IMR-90 (cell line): ENCODE data around the gene DHRSX. TPM values are rescaled to one million over a fixed set of nuclear protein-coding genes. Genes with fewer than 3 reads are reported as not detected.

Experiments
- ATAC-seq: fragments of 200-7000 bp; cut with Tn5 transposase; 2 replicates; pipeline ENCODE4 v1.9.1; 2020; ENCODE audit warnings: low read depth, mild to moderate bottlenecking, moderate library complexity
- BruUV-seq: library from RNA; stranded (reverse); fragments of 400-500 nt; replicated peaks from 2 replicates; lab custom pipeline; 2021; lab: Mats Ljungman, UMichigan
- CTCF ChIA-PET: fragments of 300-600 bp; formaldehyde crosslinking; extraction: SDS; loops from one replicate; lab custom pipeline; 2021; ENCODE audit warnings: antibody characterized with exemption; lab: Yijun Ruan, JAX
- POLR2A ChIA-PET: fragments of 300-600 bp; sonication (Branson Sonifier 250); formaldehyde crosslinking; loops from one replicate; lab custom pipeline; 2022; ENCODE audit warnings: antibody characterized with exemption; ENCODE audit not compliant: unreplicated experiment; lab: Charles Lee
- DNase-seq: peaks from one replicate; pipeline ENCODE4 v3.0.0; 2013
- H2AFZ ChIP-seq: replicated peaks from 2 replicates; pipeline ENCODE3; 2013; ENCODE audit warnings: low read length, mild to moderate bottlenecking; ENCODE audit not compliant: poor library complexity
- H2AK5ac ChIP-seq: 2 replicates; pipeline ENCODE4 v1.6.1; 2013; ENCODE audit warnings: low read depth, low read length, inconsistent platforms
- H2AK9ac ChIP-seq: replicated peaks from 2 replicates; pipeline ENCODE3; 2013; ENCODE audit warnings: mild to moderate bottlenecking, low read depth, low read length, moderate library complexity; ENCODE audit not compliant: poor library complexity
- H2BK120ac ChIP-seq: 2 replicates; pipeline ENCODE4 v1.6.1; 2013; ENCODE audit warnings: low read depth, low read length, inconsistent platforms
- H2BK15ac ChIP-seq: 3 replicates; pipeline ENCODE4 v1.6.1; 2013; ENCODE audit warnings: low read depth, low read length, inconsistent platforms
- H2BK20ac ChIP-seq: 2 replicates; pipeline ENCODE4 v1.6.1; 2013; ENCODE audit warnings: low read depth, mild to moderate bottlenecking, inconsistent platforms, low read length, moderate library complexity
- H2BK5ac ChIP-seq: 2 replicates; pipeline ENCODE4 v1.6.1; 2013; ENCODE audit warnings: mild to moderate bottlenecking, low read depth, low read length, inconsistent platforms; ENCODE audit not compliant: poor library complexity, severe bottlenecking
- H3K14ac ChIP-seq: replicated peaks from 2 replicates; pipeline ENCODE4 v1.6.1; 2013; ENCODE audit warnings: low read depth, low read length, inconsistent platforms
- H3K18ac ChIP-seq: 2 replicates; pipeline ENCODE4 v1.6.1; 2013; ENCODE audit warnings: low read depth, low read length, control low read depth
- H3K23ac ChIP-seq: 2 replicates; pipeline ENCODE4 v1.6.1; 2013; ENCODE audit warnings: low read depth, low read length, inconsistent platforms
- H3K27ac ChIP-seq: 2 replicates; pipeline ENCODE4 v1.5.1; 2013; ENCODE audit warnings: mild to moderate bottlenecking, control low read depth, low read length; ENCODE audit not compliant: insufficient read depth
- H3K27me3 ChIP-seq: 2 replicates; pipeline ENCODE4 v1.6.1; 2013; ENCODE audit warnings: low read length; ENCODE audit not compliant: control insufficient read depth, insufficient read depth
- H3K36me3 ChIP-seq: 2 replicates; pipeline ENCODE4 v1.6.1; 2013; ENCODE audit warnings: low read length, mixed read lengths; ENCODE audit not compliant: control insufficient read depth, insufficient read depth
- H3K4ac ChIP-seq: 2 replicates; pipeline ENCODE4 v1.6.1; 2013; ENCODE audit warnings: low read depth, low read length, inconsistent platforms
- H3K4me1 ChIP-seq: 2 replicates; pipeline ENCODE4 v1.6.1; 2013; ENCODE audit warnings: low read length, mixed read lengths; ENCODE audit not compliant: control insufficient read depth, insufficient read depth
- H3K4me2 ChIP-seq: 2 replicates; pipeline ENCODE4 v1.6.1; 2013; ENCODE audit warnings: low read depth, mild to moderate bottlenecking, control low read depth, low read length, moderate library complexity
- H3K4me3 ChIP-seq: 2 replicates; pipeline ENCODE4 v1.5.1; 2013; ENCODE audit warnings: low read depth, mild to moderate bottlenecking, control low read depth, low read length, moderate library complexity; ENCODE audit not compliant: insufficient read depth
- H3K56ac ChIP-seq: 2 replicates; pipeline ENCODE4 v1.6.1; 2013; ENCODE audit warnings: low read length, inconsistent platforms; ENCODE audit not compliant: insufficient read depth; ENCODE audit errors: extremely low read depth
- H3K79me1 ChIP-seq, 2 experiments: 2 replicates each; pipeline ENCODE4 v1.6.1; 2013; ENCODE audit warnings: low read length in 2 of 2, inconsistent platforms in 1 of 2, low read depth in 1 of 2
- H3K9ac ChIP-seq: 2 replicates; pipeline ENCODE4 v1.6.1; 2013; ENCODE audit warnings: low read depth, low read length, control low read depth
- H3K9me1 ChIP-seq: 2 replicates; pipeline ENCODE4 v1.6.1; 2013; ENCODE audit warnings: low read length, inconsistent platforms; ENCODE audit not compliant: insufficient read depth
- H3K9me3 ChIP-seq: 2 replicates; pipeline ENCODE4 v1.6.1; 2013; ENCODE audit warnings: low read length; ENCODE audit not compliant: control insufficient read depth, insufficient read depth
- H4K20me1 ChIP-seq: 2 replicates; pipeline ENCODE4 v1.6.1; 2013; ENCODE audit warnings: low read length, inconsistent platforms; ENCODE audit not compliant: insufficient read depth
- H4K5ac ChIP-seq: 2 replicates; pipeline ENCODE4 v1.6.1; 2013; ENCODE audit warnings: mild to moderate bottlenecking, low read depth, low read length, control low read depth
- H4K8ac ChIP-seq, 2 experiments: 2 replicates each; pipeline ENCODE4 v1.6.1; 2013; ENCODE audit warnings: low read depth in 2 of 2, low read length in 2 of 2, control low read depth in 1 of 2, inconsistent platforms in 1 of 2
- H4K91ac ChIP-seq: 2 replicates; pipeline ENCODE4 v1.6.1; 2013; ENCODE audit warnings: low read depth, low read length, inconsistent platforms; ENCODE audit not compliant: insufficient read depth
- CEBPB ChIP-seq: IDR thresholded peaks from 2 replicates; pipeline ENCODE4 v1.6.1; 2012; ENCODE audit warnings: low read depth, low read length, improper control_type of control experiment
- MAFK ChIP-seq: IDR thresholded peaks from 2 replicates; pipeline ENCODE4 v1.6.1; 2012; ENCODE audit warnings: low read depth, low read length, improper control_type of control experiment
- MAZ ChIP-seq: IDR thresholded peaks from 2 replicates; pipeline ENCODE4 v1.6.1; 2012; ENCODE audit warnings: low read depth, mild to moderate bottlenecking, low read length, improper control_type of control experiment, moderate library complexity, borderline replicate concordance
- WGBS, 2 experiments: methylation state at CpG; one replicate each; pipeline versions ENCODE4 v1.1.5 to v1.1.7; 2013; ENCODE audit warnings: missing lambda C conversion rate in 2 of 2; ENCODE audit not compliant: insufficient read length in 1 of 2; ENCODE audit errors: extremely low coverage in 2 of 2; 5-methylcytosine and 5-hydroxymethylcytosine counted together
- dilution Hi-C: fragments of 300-500 bp; cut with HindIII; formaldehyde crosslinking; loops from one replicate; pipeline ENCODE4 v1.14.3; 2018; ENCODE audit warnings: low sequenced_read_pairs; ENCODE audit not compliant: unreplicated experiment
- in situ Hi-C: fragments of 300-500 bp; cut with MboI; formaldehyde crosslinking; loops from 3 replicates; pipeline ENCODE4 v1.14.3; 2019; ENCODE audit warnings: low sequenced_read_pairs, inconsistent platforms, mixed read lengths
- intact Hi-C: fragments of 100-400 bp; cut with micrococcal nuclease; formaldehyde crosslinking; loops from 2 replicates; pipeline ENCODE4 v1.10.0; 2022
- polyA plus RNA-seq, 3 experiments: library from polyadenylated mRNA; depleted of rRNA; stranded (reverse); fragments of >200 nt; gene quantifications; 2 replicates each; pipeline ENCODE4 v1.2.3, GENCODE V29; 2012; ENCODE audit warnings: low replicate concordance in 1 of 3
- total RNA-seq: library from RNA; depleted of rRNA; stranded (reverse); fragments of >200 nt; gene quantifications from 2 replicates; pipeline ENCODE4 v1.2.3, GENCODE V29; 2012

Gene DHRSX
- total and polyA plus RNA-seq, 2 of the 4 experiments (the other 2 are of a cell fraction), result 26.2 to 38.0 TPM

DNA sequence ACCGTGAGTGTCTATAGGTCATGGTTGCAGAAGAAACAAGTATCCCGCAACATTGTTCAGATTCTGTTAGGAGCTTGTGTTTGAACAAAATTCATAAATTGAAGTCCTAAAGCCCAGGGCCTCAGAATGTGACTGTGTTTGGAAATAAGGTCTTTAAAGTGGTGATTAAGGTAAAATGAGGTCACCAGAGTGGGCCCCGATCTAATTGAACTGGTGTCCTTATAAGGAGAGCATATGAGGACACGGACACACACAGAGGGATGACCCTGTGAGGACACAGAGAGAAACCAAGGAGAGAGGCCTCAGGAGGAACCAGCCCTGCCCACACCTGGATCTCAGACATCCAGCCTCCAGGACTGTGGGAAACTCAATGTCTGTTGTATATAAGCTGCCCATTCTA is 76.9 kb downstream of the DHRSX start:
- no CpG with 5 or more reads among the region's 4 CpGs for WGBS, 2 experiments
- Histone ChIP-seq H3K4me1 (no peaks in the 10 kb centered on the region), H3K23ac (no peak overlapping the region), H3K79me1 (peaks cover 3 to 8% of the 10 kb centered on the region in 2 experiments; a peak in 2 of 4 replicates), H4K8ac (no peak overlapping the region), H3K36me3 (peaks cover 18% of the 10 kb centered on the region), H4K5ac (no peak overlapping the region), H3K4ac (no peak overlapping the region), H3K9me3 (no peaks in the 10 kb centered on the region), H3K27ac (no peak overlapping the region), H3K27me3 (no peaks in the 10 kb centered on the region), H3K4me2 (no peak overlapping the region), H3K4me3 (no peak overlapping the region), H2BK15ac (no peak overlapping the region), H3K56ac (no peak overlapping the region), H3K18ac (no peak overlapping the region), H2AK5ac (no peak overlapping the region), H2BK120ac (no peak overlapping the region), H3K9ac (no peak overlapping the region), H2AK9ac (no peak overlapping the region), H4K20me1 (0 out of 2 replicates have a peak, but pooled peaks cover 4% of the 10 kb centered on the region), H2AFZ (no peak overlapping the region), H2BK5ac (no peak overlapping the region), H4K91ac (no peak overlapping the region), H3K9me1 (no peaks in the 10 kb centered on the region), H2BK20ac (no peak overlapping the region), H3K14ac (no peak overlapping the region)
- dilution Hi-C loops, result no loop called here
- intact Hi-C loops, result no loop called here
- no TSS peak for BruUV-seq
- TF ChIP-seq MAZ (no peak), CEBPB (no peak), MAFK (no peak)
- no peak for DNase-seq
- CTCF ChIA-PET, result no interaction called here
- ATAC-seq, result no peak
- in situ Hi-C loops, result no loop called here
- POLR2A ChIA-PET, result no interaction called here
